Heart left ventricle (tissue), 16 donors: ENCODE data around the gene ABL1. TPM values are rescaled to one million over a fixed set of nuclear protein-coding genes. Genes with fewer than 3 reads are reported as not detected.

Experiments used
- ATAC-seq, 4 donors: fragments of 200-7000 bp; cut with Tn5 transposase; one replicate each; pipeline ENCODE4 v1.9.1; 2020 to 2022; ENCODE audit warnings: moderate library complexity in 4 of 4, mild to moderate bottlenecking in 3 of 4, moderate number of reproducible peaks in 1 of 4
- DNase-seq, 5 donors: peaks; one replicate each; pipeline ENCODE4 v3.0.0-alpha.2; 2020
- H3K27ac ChIP-seq, 12 donors: fragments of 200-600 bp; sonication (generic) in 4 of 12; one replicate each; pipeline versions ENCODE4 v1.5.0 to v1.8.0; 2016 to 2022; ENCODE audit warnings: mild to moderate bottlenecking in 2 of 12
- H3K27me3 ChIP-seq, 9 donors: fragments of 200-600 bp; sonication (generic) in 2 of 9; one replicate each; pipeline versions ENCODE4 v1.5.1 to v1.8.0; 2016 to 2022; ENCODE audit warnings: mild to moderate bottlenecking in 3 of 9
- H3K36me3 ChIP-seq, 9 donors: fragments of 200-600 bp; sonication (generic) in 2 of 9; one replicate each; pipeline versions ENCODE4 v1.5.0 to v1.8.0; 2018 to 2022; ENCODE audit warnings: mild to moderate bottlenecking in 2 of 9
- H3K4me1 ChIP-seq, 12 donors: fragments of 200-600 bp; sonication (generic) in 4 of 12; one replicate each; pipeline versions ENCODE4 v1.5.0 to v1.8.0; 2016 to 2022; ENCODE audit warnings: mild to moderate bottlenecking in 3 of 12
- H3K4me3 ChIP-seq, 12 donors: fragments of 200-600 bp; sonication (generic) in 4 of 12; one replicate each; pipeline versions ENCODE4 v1.5.0 to v1.8.0; 2017 to 2022; ENCODE audit warnings: mild to moderate bottlenecking in 9 of 12, moderate library complexity in 4 of 12
- H3K9me3 ChIP-seq, 12 donors: fragments of 200-600 bp; sonication (generic) in 4 of 12; one replicate each; pipeline versions ENCODE4 v1.5.0 to v1.8.0; 2016 to 2022; ENCODE audit warnings: mild to moderate bottlenecking in 1 of 12
- CTCF ChIP-seq, 12 donors: fragments of 200-600 bp; sonication (generic) in 4 of 12; IDR thresholded peaks; one replicate each; pipeline versions ENCODE4 v1.5.0 to v1.8.0; 2018 to 2022; ENCODE audit warnings: antibody characterized with exemption in 12 of 12, mild to moderate bottlenecking in 5 of 12
- POLR2A ChIP-seq, 2 donors: fragments of 450-650 bp; IDR thresholded peaks; one replicate each; pipeline ENCODE4 v1.6.1; 2017; ENCODE audit warnings: antibody characterized with exemption in 2 of 2, mild to moderate bottlenecking in 2 of 2, moderate library complexity in 2 of 2
- WGBS, 4 donors: extraction: QIAGEN DNeasy Blood & Tissue Kit in 2 of 4; methylation state at CpG; one replicate each; pipeline versions ENCODE4 v1.1.5 to v1.1.7; 2013 to 2018; 5-methylcytosine and 5-hydroxymethylcytosine counted together
- intact Hi-C, 10 donors: fragments of 100-400 bp; cut with DNase I; formaldehyde crosslinking; loops; one replicate each; pipeline versions ENCODE4 v1.11.1 to v1.14.2; 2022
- polyA plus RNA-seq, 2 donors: library from polyadenylated mRNA; stranded (reverse); fragments of 200-250 nt; gene quantifications; one replicate each; pipeline ENCODE4 v1.2.3, GENCODE V29; 2013
- total RNA-seq, 9 donors: library from RNA; depleted of rRNA in 2 of 9; stranded (reverse); fragments of >200 nt in 2 of 9; fragmentation: NEBNext Ultra II Directional in 3 of 9; extraction: Animal tissue kit (Norgen Biotek cat#: 25700) in 3 of 9; gene quantifications; one replicate each; pipeline versions ENCODE4 v1.1.0 to v1.2.4, GENCODE V29; 2016 to 2023
- donor health status: ischemic (EF 13 %, LVEDD 7.1; RV severe dilation, severe dysfunction).
- donor health status: healthy with polysubstance abuse.
- donor health status: DM: no; HTN: yes; CAD: no.
- donor health status: DM: no; HTN: no; CAD: no.
- donor health status: ischemic (EF 25% LVEDD 6.9; RV normal size, moderate dysfunction).
- donor health status: ischemic (EF 25% LVEDD 5.7; RV mildly dilated, moderate dysfunction).
- donor health status: healthy.
- donor health status: DM: yes; HTN: yes; CAD: no.
- donor health status: ischemic (EF 35%, LVEDD 5.7; RV mildly dilated, moderate dysfunction).
- donor health status: nonischemic (EF 11% LVEDD 7.7; RV severe dilation, severe dysfunction).
- donor health status: DM: yes; HTN: yes; CAD: no.
- donor health status: PGD.
- donor health status: ischemic (EF 29% LVEDD 5.4; RV normal size, mild dysfunction).
- donor health status: nonischemic (EF 23%, LVEDD 6.1; RV moderate dilation, normal function).

ABL1 gene
- total and polyA plus RNA-seq, 11 donors, result 13.2 to 49.8 (median 33.8) TPM

GRCh38 chr9:130934246-130934645 lies 99.2 kb downstream of the ABL1 start:
- 74 to 79% (median 78%) methylated on average over 11 of the region's 11 CpGs for WGBS, 4 donors
- Histone ChIP-seq H3K36me3 (no peaks in the 10 kb centered on the region), H3K4me1 (peaks cover 0 to 46% (median 18%) of the 10 kb centered on the region in 12 donors), H3K27ac (no peak overlapping the region), H3K9me3 (no peaks in the 10 kb centered on the region), H3K4me3 (no peak overlapping the region), H3K27me3 (peaks cover 36 to 74% (median 54%) of the 10 kb centered on the region in 9 donors)
- intact Hi-C loops, result loop anchor here in 2 of 10 donors (5.0 kb wide), 2 partner anchors 57 to 62 kb away; no protein-coding TSS in a partner anchor
- no peak for ATAC-seq
- TF ChIP-seq POLR2A (IDR thresholded peaks at IDR 0.05), result no peak
- TF ChIP-seq CTCF (IDR thresholded peaks at IDR 0.05), result no peak
- no peak for DNase-seq

- Histone ChIP-seq H3K4me1 (peaks cover 0 to 54% (median 22%) of the 10 kb centered on the region in 12 donors), H3K4me3 (no peak overlapping the region), H3K27me3 (peaks cover 41 to 81% (median 61%) of the 10 kb centered on the region in 9 donors), H3K9me3 (no peaks in the 10 kb centered on the region), H3K36me3 (no peaks in the 10 kb centered on the region), H3K27ac (no peak overlapping the region)
- intact Hi-C loops, result loop anchor here in 3 of 10 donors (5.0 kb wide), 4 partner anchors 58 to 163 kb away; no protein-coding TSS in a partner anchor
- TF ChIP-seq CTCF (IDR thresholded peaks at IDR 0.05), result no peak
- TF ChIP-seq POLR2A (IDR thresholded peaks at IDR 0.05), result no peak
- ATAC-seq (no peak), DNase-seq (peak in 1 of 5 donors; percentile 9)
- 56 to 64% (median 61%) methylated on average over 16 of the region's 16 CpGs for WGBS, 4 donors
Observed at GRCh38 chr9:130934702-130935647, 99.9 kb downstream of the ABL1 start.

DNA sequence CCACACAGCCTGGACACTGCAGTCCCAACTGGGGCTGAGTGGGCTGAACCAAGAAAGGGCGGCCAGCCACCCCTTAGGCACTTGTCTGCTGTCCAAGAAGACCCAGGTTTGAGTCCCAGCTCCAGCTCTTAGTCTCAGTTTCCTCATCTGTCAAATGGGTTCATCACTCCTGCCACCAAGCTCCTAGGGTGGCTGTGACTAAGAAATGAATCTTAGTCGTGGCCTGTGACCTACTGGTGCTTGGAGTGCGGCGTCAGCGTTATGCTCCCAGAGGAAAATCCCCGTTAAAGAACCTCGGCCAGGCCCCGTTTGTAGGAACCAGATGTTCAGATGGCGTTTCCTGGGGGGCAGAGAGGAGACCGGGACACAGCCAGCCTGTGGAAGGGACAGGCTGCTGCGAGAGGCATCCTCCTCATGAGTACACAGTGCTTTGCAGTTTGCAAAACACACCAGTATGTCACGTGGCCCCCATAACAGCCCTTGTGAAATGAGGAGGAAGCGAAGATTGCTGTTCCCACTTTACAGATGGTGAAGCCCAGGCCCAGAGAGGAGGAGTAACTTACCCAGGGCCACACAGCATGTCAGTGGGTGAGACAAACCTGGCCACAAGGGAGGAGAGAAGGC lies 100.7 kb downstream of the ABL1 start:
- intact Hi-C loops, result loop anchor here in 3 of 10 donors (2.0 to 5.0 kb wide), 3 partner anchors 62 to 163 kb away; no protein-coding TSS in a partner anchor
- Histone ChIP-seq H3K36me3 (no peaks in the 10 kb centered on the region), H3K27me3 (peaks cover 49 to 89% (median 69%) of the 10 kb centered on the region in 9 donors), H3K9me3 (no peaks in the 10 kb centered on the region), H3K4me3 (no peak overlapping the region), H3K27ac (no peak overlapping the region), H3K4me1 (peaks cover 0 to 56% (median 22%) of the 10 kb centered on the region in 12 donors)
- peak in 1 of 5 donors; percentile 19 for DNase-seq
- WGBS, 4 donors, result 78 to 84% (median 82%) methylated on average over 13 of the region's 13 CpGs
- ATAC-seq, result no peak
- TF ChIP-seq CTCF (IDR thresholded peaks at IDR 0.05) (no peak), POLR2A (IDR thresholded peaks at IDR 0.05) (no peak)
